HG03064 (cell line): Measurements from ENCODE around the gene GRK7.

ENCODE experiments used
- ATAC-seq: cut with Tn5 transposase; IDR thresholded peaks from one replicate; pipeline ENCODE4 v1.9.1; 2021; ENCODE audit warnings: low read depth; ENCODE audit not compliant: unreplicated experiment

The GRK7 gene, protein sequence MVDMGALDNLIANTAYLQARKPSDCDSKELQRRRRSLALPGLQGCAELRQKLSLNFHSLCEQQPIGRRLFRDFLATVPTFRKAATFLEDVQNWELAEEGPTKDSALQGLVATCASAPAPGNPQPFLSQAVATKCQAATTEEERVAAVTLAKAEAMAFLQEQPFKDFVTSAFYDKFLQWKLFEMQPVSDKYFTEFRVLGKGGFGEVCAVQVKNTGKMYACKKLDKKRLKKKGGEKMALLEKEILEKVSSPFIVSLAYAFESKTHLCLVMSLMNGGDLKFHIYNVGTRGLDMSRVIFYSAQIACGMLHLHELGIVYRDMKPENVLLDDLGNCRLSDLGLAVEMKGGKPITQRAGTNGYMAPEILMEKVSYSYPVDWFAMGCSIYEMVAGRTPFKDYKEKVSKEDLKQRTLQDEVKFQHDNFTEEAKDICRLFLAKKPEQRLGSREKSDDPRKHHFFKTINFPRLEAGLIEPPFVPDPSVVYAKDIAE (N-terminal part only)

GRCh38 chr3:141763088-141763750 lies at the start of gene GRK7:
TSS of gene GRK7 (plus strand) at chr3:141763408. CDS start at chr3:141778285, 14,877 bp downstream.
- no peak for ATAC-seq

- ATAC-seq = no peak
Measured at GRCh38 chr3:141714671-141715070, 48.5 kb upstream of the GRK7 start.

- no peak for ATAC-seq
Measured at GRCh38 chr3:141722081-141722480, 41.1 kb upstream of the GRK7 start.

GRCh38 chr3:141722648-141723047 lies 40.6 kb upstream of the GRK7 start:
- ATAC-seq = no peak

DNA sequence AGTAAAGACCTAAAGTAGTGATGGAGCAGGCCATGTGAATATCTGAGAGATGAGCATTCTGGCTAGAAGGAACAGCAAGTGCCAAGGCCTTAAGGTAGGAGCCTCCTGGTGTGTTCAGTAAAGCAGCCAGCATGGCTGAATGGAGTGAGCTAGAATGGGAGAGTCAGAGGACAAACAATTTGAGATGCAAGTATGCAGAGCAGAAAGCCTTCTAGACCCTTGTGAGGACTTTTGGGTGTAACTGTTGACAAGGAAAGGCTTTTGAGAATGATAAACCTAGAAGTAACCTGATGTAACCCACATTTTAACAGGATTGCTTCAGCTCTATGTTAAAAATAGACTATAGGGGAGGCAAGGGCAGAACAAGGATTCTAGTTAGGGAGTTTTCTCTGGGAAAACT lies 40.0 kb upstream of the GRK7 start:
- ATAC-seq = no peak

- ATAC-seq = no peak
Measured at GRCh38 chr3:141724186-141724585, 39.0 kb upstream of the GRK7 start.

- ATAC-seq = no peak
Measured at GRCh38 chr3:141725036-141725435, 38.2 kb upstream of the GRK7 start.

DNA sequence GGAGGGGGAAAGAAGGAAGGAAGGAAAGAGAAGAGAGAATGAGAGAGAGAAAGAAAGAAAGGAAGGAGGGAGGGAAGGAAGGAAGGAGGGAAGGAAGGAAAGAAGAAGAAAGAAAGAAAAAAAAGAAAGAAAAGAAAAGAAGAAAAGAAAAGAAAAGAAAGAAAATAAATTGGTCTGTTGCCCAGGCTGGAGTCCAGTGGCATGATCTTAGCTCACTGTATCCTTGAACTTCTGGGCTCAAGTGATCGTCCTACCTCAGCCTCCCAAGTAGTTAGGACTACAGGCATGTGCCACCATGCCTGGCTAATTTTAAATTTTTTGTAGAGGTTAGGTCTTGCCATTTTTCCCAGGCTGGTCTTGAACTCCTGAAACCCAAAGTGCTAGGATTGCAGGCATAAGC lies 36.7 kb upstream of the GRK7 start:
- no peak for ATAC-seq

DNA sequence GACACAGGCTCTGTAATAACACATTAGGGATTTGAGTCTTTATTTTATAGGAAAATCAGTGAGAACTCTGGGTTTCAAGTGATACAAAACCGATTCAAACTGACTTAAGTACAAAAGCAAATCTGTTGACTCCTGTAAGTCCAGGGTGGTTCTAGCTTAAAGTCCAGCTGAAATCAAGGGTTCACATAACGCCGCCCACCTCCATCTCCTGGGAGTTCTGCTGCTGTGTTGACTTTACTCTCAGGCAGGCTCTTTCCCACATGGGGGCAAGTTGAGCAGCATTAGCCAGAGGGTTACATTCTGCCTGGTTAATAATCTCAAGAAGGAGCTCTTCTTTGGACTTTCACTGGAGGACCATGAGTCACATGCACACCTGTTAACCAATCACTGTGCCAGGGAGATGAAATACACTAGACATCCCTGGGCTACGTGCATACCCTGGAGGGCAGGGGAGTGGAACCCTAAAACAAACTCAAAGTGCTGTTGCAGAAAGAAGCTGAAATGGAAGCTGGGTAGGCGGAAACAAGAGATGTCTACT lies 34.8 kb upstream of the GRK7 start:
- no peak for ATAC-seq

DNA sequence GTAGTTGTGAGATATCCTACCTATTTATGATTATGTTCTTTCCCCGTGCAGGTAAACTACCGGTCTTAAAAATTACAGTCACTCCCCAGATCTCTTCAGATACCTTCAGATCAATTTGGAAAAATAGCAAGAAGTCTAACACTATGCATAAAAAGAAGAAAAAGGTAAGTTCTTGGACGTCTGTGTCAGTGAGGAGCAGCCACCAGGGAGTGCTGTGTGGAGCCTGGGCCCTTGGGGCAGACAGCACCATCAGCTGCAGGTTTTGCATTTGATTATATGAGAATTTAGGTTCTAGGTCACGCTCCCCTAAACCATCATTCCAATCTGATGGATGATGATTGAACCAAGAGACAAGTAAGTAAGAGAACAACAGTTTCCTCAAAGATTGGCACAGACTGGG lies 34.0 kb upstream of the GRK7 start:
- ATAC-seq = no peak

GRCh38 chr3:141735176-141735575 lies 28.0 kb upstream of the GRK7 start:
- no peak for ATAC-seq

DNA sequence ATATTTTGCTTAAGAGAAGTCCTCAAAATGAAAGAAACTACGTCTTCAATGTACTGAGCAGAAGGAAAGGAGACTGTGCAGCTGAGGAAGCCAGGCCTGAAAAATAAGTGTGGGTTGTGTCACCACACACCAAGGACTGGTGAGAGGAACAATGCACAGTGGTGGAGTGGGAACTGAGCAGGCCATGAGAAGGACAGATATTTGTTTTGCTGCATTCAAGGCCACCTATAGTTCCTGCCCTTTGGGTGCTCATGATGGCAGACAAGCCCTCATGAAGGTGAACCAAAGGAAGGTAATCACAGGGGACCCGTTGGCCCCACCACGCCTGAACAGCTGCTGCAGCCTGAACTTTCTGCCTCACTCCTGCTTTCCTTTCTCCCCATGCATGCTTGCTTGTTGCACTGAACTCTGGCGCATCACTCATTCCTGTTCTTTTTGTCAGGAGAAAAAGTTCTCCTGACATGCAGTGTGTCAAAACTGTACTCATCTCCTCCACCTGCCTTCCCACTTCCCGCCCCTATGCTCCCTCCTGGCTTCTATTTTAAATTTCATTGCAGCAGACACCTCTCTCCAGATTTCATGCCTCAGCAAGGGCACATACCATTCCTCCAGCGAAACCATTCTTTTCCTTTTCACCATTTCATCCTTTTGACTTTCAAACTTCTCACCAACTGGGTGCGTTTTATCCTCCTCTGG lies 27.3 kb upstream of the GRK7 start:
- ATAC-seq = no peak

DNA sequence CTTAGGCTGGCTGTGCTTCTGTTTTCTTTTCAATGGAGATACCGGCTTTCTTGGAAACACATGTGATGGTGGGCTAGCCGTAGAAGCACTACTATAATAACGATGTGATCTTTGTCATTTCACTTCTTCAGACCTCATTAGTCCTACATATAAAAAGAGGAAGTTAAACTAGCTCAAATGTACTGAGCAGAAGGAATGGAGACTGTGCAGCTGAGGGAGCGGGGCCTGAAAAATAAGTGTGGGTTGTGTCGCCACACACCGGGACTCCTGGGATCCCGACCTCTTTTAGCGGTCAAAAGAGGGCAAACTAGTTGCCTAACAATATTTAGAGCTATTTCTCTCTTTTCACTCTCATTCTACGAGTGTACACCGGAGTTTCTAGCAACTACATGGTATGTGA lies 26.1 kb upstream of the GRK7 start:
- no peak for ATAC-seq

GRCh38 chr3:141737678-141738021 lies 25.6 kb upstream of the GRK7 start:
- no peak for ATAC-seq

DNA sequence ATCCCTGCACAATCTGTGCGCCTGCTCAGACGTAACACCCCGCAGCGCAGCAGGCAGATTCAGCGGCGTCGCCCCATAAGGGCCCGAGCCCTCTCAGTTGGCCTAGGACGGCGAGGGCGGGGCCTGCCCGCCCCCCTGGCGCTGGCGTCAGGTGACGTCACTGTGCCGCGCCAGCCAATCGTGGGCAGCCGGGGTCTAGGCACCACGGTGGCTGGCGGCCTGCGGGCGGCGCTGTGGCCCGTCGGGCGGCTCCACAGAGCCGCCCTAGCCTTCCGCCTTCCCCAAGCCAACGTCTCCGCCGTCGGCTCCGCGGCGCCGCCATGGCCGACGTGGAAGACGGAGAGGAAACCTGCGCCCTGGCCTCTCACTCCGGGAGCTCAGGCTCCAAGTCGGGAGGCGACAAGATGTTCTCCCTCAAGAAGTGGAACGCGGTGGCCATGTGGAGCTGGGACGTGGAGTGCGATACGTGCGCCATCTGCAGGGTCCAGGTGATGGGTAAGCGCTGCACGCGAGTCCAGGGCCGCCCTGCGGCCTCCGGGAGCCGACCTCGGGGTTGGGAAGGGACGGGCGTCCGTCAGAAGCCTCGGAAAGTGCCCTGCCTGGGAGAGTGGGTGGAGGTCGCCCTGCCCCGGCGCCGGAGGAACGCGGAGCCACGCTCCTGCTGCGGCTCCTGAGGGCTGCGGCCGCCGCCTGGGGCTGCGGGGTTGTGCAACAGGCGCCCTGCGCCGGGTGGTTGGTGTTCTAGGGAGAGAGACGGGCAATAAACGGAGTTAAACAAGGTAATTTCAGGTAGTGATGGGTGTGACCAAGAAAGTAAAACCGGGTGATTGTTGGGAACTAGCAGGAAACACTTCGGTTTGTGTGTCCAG lies 25.0 kb upstream of the GRK7 start, which contains the start of gene RNF7:
Gene RNF7 (plus strand): TSS at position 277 of the 869 bp plus-strand sequence. CDS start 44 bp downstream, at position 321.
- peak; percentile 93 for ATAC-seq

DNA sequence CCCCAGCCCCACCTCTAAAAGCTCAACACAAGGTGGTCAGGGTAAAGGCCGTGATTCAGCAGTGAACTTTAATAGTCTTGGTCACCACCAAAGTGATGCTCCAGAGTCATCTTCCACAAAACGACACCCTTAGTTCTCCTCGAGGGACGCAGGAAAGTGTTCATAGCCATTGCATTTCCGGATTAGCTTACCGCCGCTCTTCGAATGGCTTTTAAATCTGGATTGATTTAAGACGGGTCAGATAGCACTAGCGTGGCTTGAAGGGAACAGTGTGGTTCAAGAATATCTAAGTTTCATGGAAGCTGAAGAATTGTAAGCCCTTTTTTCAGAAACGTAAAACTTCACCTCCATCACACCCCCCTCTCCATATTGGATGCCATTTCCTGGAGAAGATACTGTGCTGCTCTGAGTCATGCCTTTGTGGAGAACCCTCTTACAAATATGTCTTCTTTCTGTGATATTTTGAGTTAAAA lies 24.3 kb upstream of the GRK7 start:
- peak; percentile 1 for ATAC-seq

DNA sequence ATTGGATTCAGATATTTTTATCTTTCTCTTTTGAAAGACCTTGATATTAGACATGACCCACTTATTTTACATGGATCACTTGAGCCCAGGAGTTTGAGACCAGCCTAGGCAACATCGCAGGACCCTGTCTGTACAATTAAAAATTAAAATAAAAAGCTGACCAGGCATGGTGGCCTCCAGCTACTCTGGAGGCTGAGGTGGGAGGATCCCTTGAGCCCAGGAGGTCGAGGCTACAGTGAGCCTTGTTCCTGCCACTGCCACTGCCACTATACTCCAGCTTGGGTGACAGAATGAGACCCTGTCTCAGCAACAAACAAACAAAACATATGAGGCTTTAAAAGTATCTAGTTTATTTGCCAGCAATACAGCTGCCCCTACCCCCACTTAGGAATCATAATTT lies 23.5 kb upstream of the GRK7 start:
- no peak for ATAC-seq

DNA sequence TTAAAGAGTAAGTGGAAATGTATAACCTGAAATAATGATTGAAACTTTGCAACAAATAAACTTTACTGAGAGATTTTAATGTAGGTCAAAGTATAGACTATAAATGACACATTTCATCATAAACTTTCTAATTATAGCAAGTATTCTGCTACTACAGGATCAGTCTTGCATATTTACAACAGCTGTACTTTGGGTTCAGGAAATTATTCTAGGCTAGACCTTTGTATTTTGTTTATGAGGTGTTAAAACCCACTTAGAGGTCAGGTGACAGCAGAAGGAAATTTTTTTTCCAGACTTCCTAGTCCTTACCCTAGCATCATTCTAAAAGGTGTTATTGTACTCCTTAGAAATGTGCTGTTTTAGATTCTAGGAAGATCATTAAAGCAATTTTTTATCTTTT lies 22.9 kb upstream of the GRK7 start:
- no peak for ATAC-seq

GRCh38 chr3:141743305-141743704 lies 19.9 kb upstream of the GRK7 start:
- ATAC-seq = no peak

DNA sequence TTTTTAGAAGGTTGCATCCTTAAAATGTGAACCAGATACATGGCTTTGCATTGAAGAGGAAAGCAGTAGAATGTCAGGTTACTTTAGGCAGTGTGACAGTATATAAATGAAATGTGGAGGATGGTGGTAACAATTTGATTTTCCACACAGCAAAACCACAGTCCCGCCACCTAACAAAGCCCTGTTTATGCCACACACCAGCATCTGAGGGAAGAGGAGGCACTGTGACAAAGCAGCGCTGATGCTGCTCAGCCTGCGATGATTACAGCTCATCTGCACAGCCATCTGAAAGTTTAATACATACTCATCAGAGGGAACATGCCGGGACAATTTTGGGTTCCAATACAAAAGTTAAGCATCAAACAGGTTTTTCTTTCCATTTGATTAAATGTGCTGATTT lies 16.2 kb upstream of the GRK7 start:
- ATAC-seq = no peak
